Measurements from ENCODE around the gene PRTG.

GRCh38 chr15:55633731-55634130 is 109.2 kb downstream of the PRTG start:
- TF ChIP-seq CTCF (IDR thresholded peaks at IDR 0.05; ENCODE audit: insufficient read depth, low read length): no peak
- no peak for TF ChIP-seq REST (IDR thresholded peaks at IDR 0.05; ENCODE audit: insufficient replicate concordance, low read depth)
